Smooth muscle cell (in vitro differentiated cells): Measurements from ENCODE around the gene PXDN. TPM values are rescaled to one million over a fixed set of nuclear protein-coding genes. Genes with fewer than 3 reads are reported as not detected.

Experiments
- DNase-seq: peaks from one replicate; lab custom pipeline; 2025; ENCODE audit not compliant: unreplicated experiment; lab: John Stamatoyannopoulos, UW
- H2AFZ ChIP-seq: fragments of 200-600 bp; sonication (generic); 2 replicates; pipeline ENCODE4 v1.6.0; 2016; ENCODE audit warnings: antibody characterized with exemption, low read depth, mild to moderate bottlenecking
- H3F3A ChIP-seq: fragments of 200-600 bp; sonication (generic); 2 replicates; pipeline ENCODE4 v1.6.0; 2017; ENCODE audit warnings: antibody characterized with exemption, low read depth
- H3K27ac ChIP-seq: fragments of 200-600 bp; sonication (generic); 2 replicates; pipeline ENCODE4 v1.5.1; 2016; ENCODE audit warnings: low read depth, mild to moderate bottlenecking
- H3K27me3 ChIP-seq: fragments of 200-600 bp; sonication (generic); 2 replicates; pipeline ENCODE4 v1.6.1; 2016; ENCODE audit warnings: low read depth, mild to moderate bottlenecking
- H3K36me3 ChIP-seq: fragments of 200-600 bp; sonication (generic); 2 replicates; pipeline ENCODE4 v1.5.1; 2016; ENCODE audit warnings: low read depth
- H3K4me1 ChIP-seq: fragments of 200-600 bp; sonication (generic); 2 replicates; pipeline ENCODE4 v1.5.1; 2016; ENCODE audit warnings: low read depth
- H3K4me2 ChIP-seq: fragments of 200-600 bp; sonication (generic); 2 replicates; pipeline ENCODE4 v1.6.0; 2016; ENCODE audit warnings: mild to moderate bottlenecking
- H3K4me3 ChIP-seq: fragments of 200-600 bp; sonication (generic); 2 replicates; pipeline ENCODE4 v1.5.1; 2016; ENCODE audit warnings: mild to moderate bottlenecking
- H3K79me2 ChIP-seq: fragments of 200-600 bp; sonication (generic); 2 replicates; pipeline ENCODE4 v1.6.0; 2016; ENCODE audit warnings: low read depth, mild to moderate bottlenecking
- H3K9ac ChIP-seq: fragments of 200-600 bp; sonication (generic); 2 replicates; pipeline ENCODE4 v1.6.0; 2016; ENCODE audit warnings: low read depth
- H3K9me3 ChIP-seq: fragments of 200-600 bp; sonication (generic); replicated peaks from 2 replicates; pipeline ENCODE4 v1.5.1; 2016; ENCODE audit warnings: low read depth
- H4K20me1 ChIP-seq: fragments of 200-600 bp; sonication (generic); 2 replicates; pipeline ENCODE4 v1.6.0; 2016; ENCODE audit warnings: low read depth
- WGBS: methylation state at CpG from one replicate; pipeline ENCODE4 v1.1.7; 2016; ENCODE audit warnings: low lambda C conversion rate; 5-methylcytosine and 5-hydroxymethylcytosine counted together
- polyA plus RNA-seq: library from polyadenylated mRNA; unstranded; fragments of >200 nt; fragmentation: Nextera tagmentation; extraction: Ambion mirVana; gene quantifications from 2 replicates; pipeline ENCODE4 v1.2.1, GENCODE V29; 2016
- total RNA-seq: library from RNA; depleted of rRNA; stranded (reverse); fragments of >200 nt; gene quantifications from 2 replicates; pipeline ENCODE4 v1.2.3, GENCODE V29; 2014
- TF ChIP-seq, protein P1 (sequence below): fragments of 200-600 bp; sonication (generic); IDR thresholded peaks from 2 replicates; pipeline ENCODE4 v1.5.1; 2017; ENCODE audit warnings: borderline replicate concordance, mild to moderate bottlenecking, antibody characterized with exemption; ENCODE audit not compliant: insufficient read depth, poor library complexity, severe bottlenecking

The PXDN gene
- total and polyA plus RNA-seq, 2 experiments from 2014 or later = 328 to 333 TPM

- H3K79me2 ChIP-seq = peaks cover 68% of the 10 kb centered on the region
- 90% methylated on average over 14 of the region's 14 CpGs for WGBS
These were observed 2.5 kb downstream of the PXDN start for GRCh38 chr2:1741851-1742250.

GRCh38 chr2:1740716-1741589 lies 3.4 kb downstream of the PXDN start:
- H2AFZ ChIP-seq = no peak overlapping the region
- H3K27ac ChIP-seq = peak overlapping the region; percentile 96
- peaks cover 27% of the 10 kb centered on the region for H3F3A ChIP-seq
- H3K27me3 ChIP-seq = no peaks in the 10 kb centered on the region
- no peaks in the 10 kb centered on the region for H3K36me3 ChIP-seq
- H4K20me1 ChIP-seq = peaks cover 71% of the 10 kb centered on the region
- H3K9ac ChIP-seq = peak overlapping the region; percentile 24
- H3K4me1 ChIP-seq = peaks cover 26% of the 10 kb centered on the region
- no peaks in the 10 kb centered on the region for H3K9me3 ChIP-seq
- DNase-seq = no peak
- H3K79me2 ChIP-seq = peaks cover 75% of the 10 kb centered on the region
- H3K4me3 ChIP-seq = no peak overlapping the region
- TF ChIP-seq, protein P1, sequence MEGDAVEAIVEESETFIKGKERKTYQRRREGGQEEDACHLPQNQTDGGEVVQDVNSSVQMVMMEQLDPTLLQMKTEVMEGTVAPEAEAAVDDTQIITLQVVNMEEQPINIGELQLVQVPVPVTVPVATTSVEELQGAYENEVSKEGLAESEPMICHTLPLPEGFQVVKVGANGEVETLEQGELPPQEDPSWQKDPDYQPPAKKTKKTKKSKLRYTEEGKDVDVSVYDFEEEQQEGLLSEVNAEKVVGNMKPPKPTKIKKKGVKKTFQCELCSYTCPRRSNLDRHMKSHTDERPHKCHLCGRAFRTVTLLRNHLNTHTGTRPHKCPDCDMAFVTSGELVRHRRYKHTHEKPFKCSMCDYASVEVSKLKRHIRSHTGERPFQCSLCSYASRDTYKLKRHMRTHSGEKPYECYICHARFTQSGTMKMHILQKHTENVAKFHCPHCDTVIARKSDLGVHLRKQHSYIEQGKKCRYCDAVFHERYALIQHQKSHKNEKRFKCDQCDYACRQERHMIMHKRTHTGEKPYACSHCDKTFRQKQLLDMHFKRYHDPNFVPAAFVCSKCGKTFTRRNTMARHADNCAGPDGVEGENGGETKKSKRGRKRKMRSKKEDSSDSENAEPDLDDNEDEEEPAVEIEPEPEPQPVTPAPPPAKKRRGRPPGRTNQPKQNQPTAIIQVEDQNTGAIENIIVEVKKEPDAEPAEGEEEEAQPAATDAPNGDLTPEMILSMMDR = no peak
- H3K4me2 ChIP-seq = peak overlapping the region; percentile 93
- WGBS = 73% methylated on average over 24 of the region's 24 CpGs

More at GRCh38 chr2:1741851-1742250, 2.5 kb downstream of the PXDN start:
- no peaks in the 10 kb centered on the region for H3K9me3 ChIP-seq
- no peak for DNase-seq
- peaks cover 62% of the 10 kb centered on the region for H4K20me1 ChIP-seq
- no peaks in the 10 kb centered on the region for H3K36me3 ChIP-seq
- peaks cover 19% of the 10 kb centered on the region for H3F3A ChIP-seq
- no peak overlapping the region for H2AFZ ChIP-seq
- no peaks in the 10 kb centered on the region for H3K27me3 ChIP-seq
- peak overlapping the region; percentile 96 for H3K27ac ChIP-seq
- no peak overlapping the region for H3K9ac ChIP-seq
- H3K4me1 ChIP-seq = peaks cover 21% of the 10 kb centered on the region
- H3K4me3 ChIP-seq = peak overlapping the region; percentile 95
- TF ChIP-seq, protein P1 = no peak
- H3K4me2 ChIP-seq = peak overlapping the region; percentile 93

- WGBS = 62% methylated on average over 22 of the region's 22 CpGs
- peak overlapping the region; percentile 93 for H3K4me2 ChIP-seq
- H3K4me1 ChIP-seq = peaks cover 26% of the 10 kb centered on the region
- peaks cover 3% of the 10 kb centered on the region for H3K36me3 ChIP-seq
- H3F3A ChIP-seq = peaks cover 30% of the 10 kb centered on the region
- peaks cover 79% of the 10 kb centered on the region for H4K20me1 ChIP-seq
- no peak overlapping the region for H3K4me3 ChIP-seq
- no peaks in the 10 kb centered on the region for H3K27me3 ChIP-seq
- H3K79me2 ChIP-seq = peaks cover 77% of the 10 kb centered on the region
- peak overlapping the region; percentile 96 for H3K27ac ChIP-seq
- peaks cover 2% of the 10 kb centered on the region for H3K9me3 ChIP-seq
- DNase-seq = no peak
- H3K9ac ChIP-seq = peak overlapping the region; percentile 24
- TF ChIP-seq, protein P1 = no peak
- H2AFZ ChIP-seq = no peak overlapping the region
These were observed 4.2 kb downstream of the PXDN start for GRCh38 chr2:1739961-1740715.
